Ovary (tissue), 3 donors: ENCODE data around the gene FAM184A.

ENCODE experiments used
- CTCF ChIP-seq, 3 donors: fragments of 450-650 bp in 2 of 3; fragments of 200-600 bp in 1 of 3; IDR thresholded peaks; one replicate each; pipeline versions ENCODE4 v1.5.1 to v1.8.0; 2016 to 2022; ENCODE audit warnings: antibody characterized with exemption in 3 of 3, mild to moderate bottlenecking in 1 of 3
- POLR2A ChIP-seq: fragments of 450-650 bp; IDR thresholded peaks from one replicate; pipeline ENCODE4 v1.6.1; 2017; ENCODE audit warnings: antibody characterized with exemption, mild to moderate bottlenecking, moderate library complexity
- donor health status: DM: no; HTN: no; CAD: no.

- TF ChIP-seq CTCF (IDR thresholded peaks at IDR 0.05) (no peak), POLR2A (no peak)
Measured at GRCh38 chr6:119076576-119077390, 1.7 kb downstream of the FAM184A start.
